Fibroblast of pulmonary artery (primary cell): Measurements from ENCODE around the gene KAZALD1.

Source experiments
- DNase-seq: peaks from one replicate; pipeline ENCODE4 v3.0.0-alpha.2; 2010; ENCODE audit warnings: low read depth
- H3K4me3 ChIP-seq: replicated peaks from 2 replicates; pipeline ENCODE4 v1.5.1; 2011; ENCODE audit warnings: low read depth, mild to moderate bottlenecking, control low read depth, low read length, moderate library complexity
- TF ChIP-seq, protein P1 (sequence below): IDR thresholded peaks from 2 replicates; pipeline ENCODE4 v1.5.1; 2011; ENCODE audit warnings: mild to moderate bottlenecking, control low read depth, low read length, inconsistent platforms; ENCODE audit errors: missing control alignments

KAZALD1 gene

DNA sequence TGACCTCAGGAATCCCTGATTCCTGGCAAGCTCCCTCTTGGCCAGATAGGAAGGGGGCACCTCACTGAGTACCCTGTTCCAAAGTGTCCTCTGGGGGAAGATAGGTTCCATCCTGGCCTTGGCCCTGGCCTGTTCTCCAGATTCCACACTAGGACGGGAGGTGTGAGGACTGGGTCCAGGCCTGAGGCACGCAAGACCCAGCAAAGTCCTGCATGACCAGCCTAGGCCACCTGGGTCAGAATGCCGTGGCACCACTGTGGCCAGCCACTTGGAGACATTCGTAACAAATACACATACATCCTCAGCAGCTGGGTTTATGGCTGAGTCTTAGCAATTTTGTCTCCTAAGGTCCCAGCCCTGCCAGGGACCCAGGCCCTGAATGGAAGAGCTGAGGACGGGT, 46.0 kb downstream of the KAZALD1 start:
- no peak for DNase-seq
- H3K4me3 ChIP-seq = no peak overlapping the region
- TF ChIP-seq, protein P1, sequence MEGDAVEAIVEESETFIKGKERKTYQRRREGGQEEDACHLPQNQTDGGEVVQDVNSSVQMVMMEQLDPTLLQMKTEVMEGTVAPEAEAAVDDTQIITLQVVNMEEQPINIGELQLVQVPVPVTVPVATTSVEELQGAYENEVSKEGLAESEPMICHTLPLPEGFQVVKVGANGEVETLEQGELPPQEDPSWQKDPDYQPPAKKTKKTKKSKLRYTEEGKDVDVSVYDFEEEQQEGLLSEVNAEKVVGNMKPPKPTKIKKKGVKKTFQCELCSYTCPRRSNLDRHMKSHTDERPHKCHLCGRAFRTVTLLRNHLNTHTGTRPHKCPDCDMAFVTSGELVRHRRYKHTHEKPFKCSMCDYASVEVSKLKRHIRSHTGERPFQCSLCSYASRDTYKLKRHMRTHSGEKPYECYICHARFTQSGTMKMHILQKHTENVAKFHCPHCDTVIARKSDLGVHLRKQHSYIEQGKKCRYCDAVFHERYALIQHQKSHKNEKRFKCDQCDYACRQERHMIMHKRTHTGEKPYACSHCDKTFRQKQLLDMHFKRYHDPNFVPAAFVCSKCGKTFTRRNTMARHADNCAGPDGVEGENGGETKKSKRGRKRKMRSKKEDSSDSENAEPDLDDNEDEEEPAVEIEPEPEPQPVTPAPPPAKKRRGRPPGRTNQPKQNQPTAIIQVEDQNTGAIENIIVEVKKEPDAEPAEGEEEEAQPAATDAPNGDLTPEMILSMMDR = no peak

DNA sequence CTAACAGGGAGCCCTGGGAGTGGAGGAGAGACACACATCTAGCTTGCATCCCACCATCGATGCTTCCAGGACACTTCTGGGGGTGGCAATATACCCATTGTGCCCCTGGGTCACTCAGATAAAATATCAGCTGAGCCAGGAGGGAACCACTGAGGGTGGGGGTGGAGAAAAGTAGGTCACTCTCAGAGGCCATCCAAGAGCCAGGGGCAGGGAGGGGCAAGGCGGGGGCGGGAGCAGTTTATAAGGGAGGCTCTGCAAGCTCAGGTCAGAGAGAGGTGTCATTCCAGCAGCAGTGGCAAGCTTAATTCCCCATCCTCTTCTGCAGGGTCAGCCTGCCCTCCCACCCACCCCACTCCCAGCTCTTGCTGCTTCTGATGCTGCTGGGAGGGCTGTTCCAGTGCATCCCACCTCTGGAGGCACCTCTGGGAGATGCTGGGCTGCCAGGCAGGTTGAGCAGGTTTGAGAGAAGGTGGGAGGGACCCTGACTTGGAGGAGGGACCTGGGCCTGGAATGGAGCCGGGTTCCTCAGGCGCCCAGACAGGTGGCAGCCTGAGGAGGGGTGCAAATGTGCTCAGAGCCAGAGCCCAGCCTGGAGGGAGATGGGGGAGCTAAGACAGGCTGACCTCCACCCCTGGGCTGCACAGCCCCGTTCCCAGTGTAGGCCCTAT, 49.2 kb downstream of the KAZALD1 start:
- no peak for DNase-seq
- H3K4me3 ChIP-seq = no peak overlapping the region
- TF ChIP-seq, protein P1 = no peak

DNA sequence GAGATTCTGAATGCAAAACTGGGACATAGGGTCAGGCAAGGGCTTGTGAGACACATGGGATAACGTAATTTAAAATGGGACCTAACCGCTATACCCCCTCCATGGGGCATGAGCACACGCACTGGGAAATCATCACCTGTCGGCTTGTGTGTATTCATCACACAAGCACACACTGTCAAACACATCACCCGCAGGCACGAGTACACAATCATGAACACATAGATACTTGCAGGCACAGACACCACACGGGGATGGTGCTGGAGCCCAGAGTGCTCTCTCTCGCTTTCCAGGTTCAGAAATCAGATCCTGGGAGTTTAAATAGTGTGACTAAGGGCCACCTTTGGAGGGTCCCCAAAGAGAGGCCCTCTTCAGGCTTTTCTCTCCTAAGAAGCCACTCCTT, 49.8 kb downstream of the KAZALD1 start:
- DNase-seq = no peak
- H3K4me3 ChIP-seq = no peak overlapping the region
- TF ChIP-seq, protein P1 = no peak

DNA sequence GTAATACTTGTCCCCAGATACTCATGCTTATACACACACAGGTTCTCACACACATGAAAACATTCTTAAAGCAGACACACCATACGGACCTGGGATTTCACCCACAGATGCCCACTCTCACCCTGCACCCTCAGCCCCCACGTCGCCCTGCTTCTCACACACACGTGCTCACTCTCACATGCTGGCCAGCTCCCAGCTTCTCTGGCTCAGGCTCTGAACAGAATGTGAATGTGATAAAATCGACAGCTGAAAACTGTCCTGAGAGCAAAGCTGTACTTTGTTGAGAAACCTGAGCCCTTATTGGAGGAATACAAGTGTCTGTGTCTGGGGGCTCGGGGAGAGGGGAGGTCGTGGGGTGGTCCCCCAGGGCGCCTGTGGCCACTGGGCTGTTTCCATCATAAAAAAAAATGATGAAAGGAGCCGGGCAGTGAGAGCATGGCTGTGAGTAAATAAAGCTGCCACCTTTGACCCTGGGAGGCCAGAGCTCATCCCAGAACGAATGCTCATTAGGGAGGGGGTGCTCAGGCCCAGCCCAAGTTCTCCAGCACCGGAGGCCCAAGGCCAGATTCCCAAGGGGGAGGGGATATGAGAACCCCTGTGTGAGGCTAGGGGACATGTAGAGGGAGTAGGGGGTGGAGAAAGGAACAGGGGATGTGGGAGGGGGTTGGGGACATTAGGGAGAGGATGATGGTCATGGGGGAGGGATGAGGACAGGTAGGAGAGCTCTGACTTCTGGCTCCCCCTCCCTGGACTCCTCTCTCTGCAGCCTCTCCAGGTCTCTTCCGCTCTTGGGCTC, 51.2 kb downstream of the KAZALD1 start:
- no peak overlapping the region for H3K4me3 ChIP-seq
- TF ChIP-seq, protein P1 = no peak
- no peak for DNase-seq

DNA sequence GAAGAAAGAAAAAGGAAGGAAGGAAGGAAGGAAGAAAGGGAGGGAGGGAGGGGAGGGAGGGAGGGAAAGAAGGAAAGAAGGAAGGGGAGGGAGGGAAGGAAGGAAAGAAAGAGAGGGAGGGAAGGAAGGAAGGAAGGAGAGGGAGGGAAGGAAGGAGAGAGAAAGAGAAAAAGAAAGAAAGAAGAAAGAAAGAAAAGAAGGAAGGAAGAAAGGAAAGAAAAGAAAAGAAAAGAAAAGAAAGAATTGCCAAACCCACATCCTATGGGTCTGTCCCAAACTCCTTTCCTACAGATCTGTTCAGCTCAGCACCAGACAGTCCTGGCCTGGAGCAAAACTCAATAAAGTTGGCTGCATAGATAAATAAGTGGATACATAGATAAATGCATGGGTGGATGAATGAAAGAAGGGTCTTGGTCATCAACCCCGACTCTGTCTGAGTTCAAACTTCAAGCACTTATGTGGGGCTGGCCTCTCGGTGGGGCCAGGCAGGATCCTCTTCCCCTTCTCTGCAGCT, 52.2 kb downstream of the KAZALD1 start:
- DNase-seq = no peak
- TF ChIP-seq, protein P1 = no peak
- no peak overlapping the region for H3K4me3 ChIP-seq

DNA sequence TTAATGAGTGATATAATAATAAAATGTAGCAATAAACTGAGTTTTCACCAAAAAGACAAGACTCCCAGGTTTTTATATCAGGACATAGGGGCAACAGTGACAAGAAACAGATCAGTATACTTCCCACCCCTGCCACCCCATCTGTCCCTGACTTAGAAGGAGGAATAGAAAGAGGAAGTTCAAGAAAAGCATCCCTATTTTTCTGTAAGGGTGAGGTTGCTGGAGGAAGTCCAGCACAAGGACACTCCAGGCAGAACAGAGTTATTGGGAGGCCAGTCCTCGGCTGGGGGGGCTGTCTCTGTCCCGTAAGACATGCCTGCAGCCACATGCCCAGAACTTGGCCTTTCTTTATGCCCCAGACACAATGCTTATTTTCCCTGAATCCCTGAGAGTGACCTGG, 52.9 kb downstream of the KAZALD1 start:
- TF ChIP-seq, protein P1 = no peak
- DNase-seq = no peak
- no peak overlapping the region for H3K4me3 ChIP-seq
